Ishikawa (cell line): ENCODE data around the gene FAM118A.

ENCODE experiments used
- CEBPB ChIP-seq: IDR thresholded peaks from 2 replicates; pipeline ENCODE4 v1.6.1; 2012
- CREB1 ChIP-seq: IDR thresholded peaks from 2 replicates; pipeline ENCODE4 v1.6.1; 2012; ENCODE audit warnings: low read depth
- EGR1 ChIP-seq: IDR thresholded peaks from 2 replicates; pipeline ENCODE4 v1.6.1; 2012
- EP300 ChIP-seq: IDR thresholded peaks from 2 replicates; pipeline ENCODE4 v1.6.1; 2012; ENCODE audit warnings: borderline replicate concordance
- FOXM1 ChIP-seq: IDR thresholded peaks from 2 replicates; pipeline ENCODE4 v1.6.1; 2012; ENCODE audit warnings: low read depth, borderline replicate concordance
- NFIC ChIP-seq: IDR thresholded peaks from 2 replicates; pipeline ENCODE4 v1.6.1; 2012
- RAD21 ChIP-seq: IDR thresholded peaks from 2 replicates; pipeline ENCODE4 v1.6.1; 2012; ENCODE audit warnings: low read depth
- TAF1 ChIP-seq: IDR thresholded peaks from 2 replicates; pipeline ENCODE4 v1.6.1; 2012; ENCODE audit warnings: low read depth, mild to moderate bottlenecking
- TCF12 ChIP-seq: IDR thresholded peaks from 2 replicates; pipeline ENCODE4 v1.6.1; 2012; ENCODE audit warnings: low read depth
- TEAD4 ChIP-seq: IDR thresholded peaks from 2 replicates; pipeline ENCODE4 v1.6.1; 2012
- YY1 ChIP-seq: IDR thresholded peaks from 2 replicates; pipeline ENCODE4 v1.6.1; 2012; ENCODE audit warnings: low read depth
- ZBTB7A ChIP-seq: IDR thresholded peaks from 2 replicates; pipeline ENCODE4 v1.6.1; 2012; ENCODE audit warnings: low read depth
- TF ChIP-seq, protein P1 (sequence below): IDR thresholded peaks from 2 replicates; pipeline ENCODE4 v1.6.1; 2012
- TF ChIP-seq, protein P2 (sequence below): IDR thresholded peaks from 2 replicates; pipeline ENCODE4 v1.6.1; 2012; ENCODE audit warnings: low read depth, mild to moderate bottlenecking
- TF ChIP-seq, protein P3 (sequence below): IDR thresholded peaks from 2 replicates; pipeline ENCODE4 v1.6.1; 2012

Gene FAM118A

DNA sequence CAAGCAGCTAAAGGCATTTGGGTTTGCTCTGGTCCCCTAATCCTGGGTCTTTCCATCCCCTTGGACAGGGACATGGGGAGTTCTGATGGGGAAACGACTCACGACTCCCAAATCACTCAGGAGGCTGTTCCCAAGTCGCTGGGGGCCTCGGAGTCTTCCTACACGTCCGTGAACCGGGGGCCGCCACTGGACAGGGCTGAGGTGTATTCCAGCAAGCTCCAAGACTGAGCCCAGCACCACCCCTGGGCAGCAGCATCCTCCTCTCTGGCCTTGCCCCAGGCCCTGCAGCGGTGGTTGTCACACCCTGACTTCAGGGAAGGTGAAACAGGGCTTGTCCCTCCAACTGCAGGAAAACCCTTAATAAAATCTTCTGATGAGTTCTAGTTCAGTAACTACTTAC is 14.2 kb upstream of the FAM118A start:
- no peak for TF ChIP-seq CREB1
- no peak for TF ChIP-seq CEBPB
- TF ChIP-seq TEAD4, result no peak
- TF ChIP-seq TCF12, result no peak
- TF ChIP-seq, protein P1, sequence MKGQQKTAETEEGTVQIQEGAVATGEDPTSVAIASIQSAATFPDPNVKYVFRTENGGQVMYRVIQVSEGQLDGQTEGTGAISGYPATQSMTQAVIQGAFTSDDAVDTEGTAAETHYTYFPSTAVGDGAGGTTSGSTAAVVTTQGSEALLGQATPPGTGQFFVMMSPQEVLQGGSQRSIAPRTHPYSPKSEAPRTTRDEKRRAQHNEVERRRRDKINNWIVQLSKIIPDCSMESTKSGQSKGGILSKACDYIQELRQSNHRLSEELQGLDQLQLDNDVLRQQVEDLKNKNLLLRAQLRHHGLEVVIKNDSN, result no peak
- no peak for TF ChIP-seq RAD21
- TF ChIP-seq, protein P2, sequence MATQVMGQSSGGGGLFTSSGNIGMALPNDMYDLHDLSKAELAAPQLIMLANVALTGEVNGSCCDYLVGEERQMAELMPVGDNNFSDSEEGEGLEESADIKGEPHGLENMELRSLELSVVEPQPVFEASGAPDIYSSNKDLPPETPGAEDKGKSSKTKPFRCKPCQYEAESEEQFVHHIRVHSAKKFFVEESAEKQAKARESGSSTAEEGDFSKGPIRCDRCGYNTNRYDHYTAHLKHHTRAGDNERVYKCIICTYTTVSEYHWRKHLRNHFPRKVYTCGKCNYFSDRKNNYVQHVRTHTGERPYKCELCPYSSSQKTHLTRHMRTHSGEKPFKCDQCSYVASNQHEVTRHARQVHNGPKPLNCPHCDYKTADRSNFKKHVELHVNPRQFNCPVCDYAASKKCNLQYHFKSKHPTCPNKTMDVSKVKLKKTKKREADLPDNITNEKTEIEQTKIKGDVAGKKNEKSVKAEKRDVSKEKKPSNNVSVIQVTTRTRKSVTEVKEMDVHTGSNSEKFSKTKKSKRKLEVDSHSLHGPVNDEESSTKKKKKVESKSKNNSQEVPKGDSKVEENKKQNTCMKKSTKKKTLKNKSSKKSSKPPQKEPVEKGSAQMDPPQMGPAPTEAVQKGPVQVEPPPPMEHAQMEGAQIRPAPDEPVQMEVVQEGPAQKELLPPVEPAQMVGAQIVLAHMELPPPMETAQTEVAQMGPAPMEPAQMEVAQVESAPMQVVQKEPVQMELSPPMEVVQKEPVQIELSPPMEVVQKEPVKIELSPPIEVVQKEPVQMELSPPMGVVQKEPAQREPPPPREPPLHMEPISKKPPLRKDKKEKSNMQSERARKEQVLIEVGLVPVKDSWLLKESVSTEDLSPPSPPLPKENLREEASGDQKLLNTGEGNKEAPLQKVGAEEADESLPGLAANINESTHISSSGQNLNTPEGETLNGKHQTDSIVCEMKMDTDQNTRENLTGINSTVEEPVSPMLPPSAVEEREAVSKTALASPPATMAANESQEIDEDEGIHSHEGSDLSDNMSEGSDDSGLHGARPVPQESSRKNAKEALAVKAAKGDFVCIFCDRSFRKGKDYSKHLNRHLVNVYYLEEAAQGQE, result no peak
- no peak for TF ChIP-seq ZBTB7A
- TF ChIP-seq EGR1, result no peak
- TF ChIP-seq FOXM1, result no peak
- TF ChIP-seq TAF1, result no peak
- TF ChIP-seq YY1, result no peak
- no peak for TF ChIP-seq NFIC
- TF ChIP-seq EP300, result no peak
- TF ChIP-seq, protein P3, sequence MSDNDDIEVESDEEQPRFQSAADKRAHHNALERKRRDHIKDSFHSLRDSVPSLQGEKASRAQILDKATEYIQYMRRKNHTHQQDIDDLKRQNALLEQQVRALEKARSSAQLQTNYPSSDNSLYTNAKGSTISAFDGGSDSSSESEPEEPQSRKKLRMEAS, result no peak

DNA sequence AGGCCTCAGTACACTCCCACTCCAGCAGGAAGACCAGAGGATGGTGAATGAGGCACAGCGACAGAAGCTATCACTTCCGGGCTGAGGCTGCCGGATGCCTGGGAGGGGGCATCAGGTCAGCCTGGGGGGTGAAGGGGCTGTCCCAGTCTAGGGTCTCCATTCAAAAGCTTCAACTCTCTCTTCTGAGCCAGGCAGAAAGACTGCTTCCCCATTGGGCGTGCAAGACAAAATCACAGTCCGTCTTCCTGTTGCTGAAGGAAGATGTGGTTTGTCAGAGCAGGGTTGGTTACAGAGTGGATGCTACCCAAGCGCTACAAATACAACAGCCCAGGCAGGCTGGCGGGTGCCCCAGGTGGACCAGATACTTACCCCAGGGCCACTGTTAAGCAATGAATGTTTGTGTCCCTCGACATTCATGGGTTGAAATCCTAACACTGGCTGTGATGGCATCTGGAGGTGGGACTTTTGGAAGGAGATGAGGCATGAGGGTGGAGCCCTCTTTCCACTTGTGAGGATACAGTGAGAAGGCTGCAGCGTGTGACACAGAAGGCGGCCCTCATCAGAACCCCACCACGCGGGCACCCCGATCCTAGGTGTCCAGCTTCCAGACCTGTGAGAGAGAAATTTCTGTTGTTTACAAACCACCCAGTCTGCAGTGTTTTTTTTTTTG is 13.0 kb upstream of the FAM118A start:
- no peak for TF ChIP-seq TCF12

DNA sequence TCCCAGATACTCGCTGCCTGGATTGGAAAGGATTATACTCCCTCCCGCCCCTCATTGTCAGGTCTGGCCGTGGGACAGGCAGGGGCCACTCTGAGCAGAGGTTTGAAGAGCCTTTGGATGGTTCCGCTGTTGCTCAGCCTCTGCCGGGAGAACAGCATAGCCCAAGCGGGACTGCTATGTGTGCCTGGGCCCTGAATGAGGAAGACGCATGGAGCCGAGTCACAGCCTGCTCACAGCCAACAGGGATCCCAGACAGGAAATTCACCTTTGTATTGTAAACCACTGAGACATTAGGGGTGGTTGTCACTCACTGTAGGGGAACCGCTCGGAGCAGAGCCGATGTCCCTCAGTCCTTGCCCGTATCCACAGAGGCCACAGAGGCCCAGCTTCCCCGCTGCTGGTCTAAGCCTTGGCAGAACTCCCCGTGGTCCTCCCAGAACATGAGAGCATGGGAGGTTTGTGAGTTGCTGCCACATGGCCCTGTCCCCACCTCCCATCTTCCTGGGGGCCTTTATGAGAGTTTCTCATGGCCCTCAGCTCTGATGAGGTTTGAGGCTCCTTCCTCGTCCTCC is 10.7 kb upstream of the FAM118A start:
- no peak for TF ChIP-seq YY1
- no peak for TF ChIP-seq CEBPB
- no peak for TF ChIP-seq TCF12
- TF ChIP-seq TAF1, result no peak
- no peak for TF ChIP-seq NFIC
- no peak for TF ChIP-seq EP300
- TF ChIP-seq, protein P2, result no peak
- no peak for TF ChIP-seq FOXM1
- TF ChIP-seq, protein P1, result no peak
- TF ChIP-seq, protein P3, result no peak
- TF ChIP-seq CREB1, result no peak
- TF ChIP-seq EGR1, result no peak
- TF ChIP-seq RAD21, result no peak

DNA sequence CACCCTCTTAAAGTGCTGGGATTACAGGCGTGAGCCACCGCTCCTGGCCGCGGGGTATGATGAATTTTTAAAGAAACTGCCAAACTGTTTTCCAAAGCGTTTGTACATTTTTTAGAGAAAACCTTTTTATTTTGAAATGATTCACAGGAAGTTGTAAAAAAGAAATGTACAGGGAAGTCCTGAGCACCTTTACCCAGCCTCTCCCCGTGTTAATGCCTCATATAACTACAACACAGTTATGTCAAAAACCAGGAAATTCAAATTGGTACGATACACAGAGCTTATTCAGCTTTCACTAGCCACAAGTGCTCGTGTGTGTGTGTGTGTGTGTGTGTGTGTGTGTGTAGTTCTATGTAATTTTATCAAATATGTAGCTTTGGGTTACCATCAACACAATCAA is 7.0 kb upstream of the FAM118A start:
- TF ChIP-seq CEBPB (no peak), TCF12 (no peak), YY1 (no peak), EP300 (no peak), FOXM1 (no peak), EGR1 (no peak), CREB1 (no peak), ZBTB7A (no peak), TEAD4 (no peak), NFIC (no peak), RAD21 (no peak), TAF1 (no peak)
- TF ChIP-seq, protein P1, result no peak
- TF ChIP-seq, protein P2, result no peak
- TF ChIP-seq, protein P3, result no peak
